ENCODE measurements around the gene NRTN.
"Not testable (repeated sequence)": the region's sequence is repeated elsewhere in the genome, so short reads cannot be mapped to it uniquely, and the experiment has no call there.

Gene NRTN

GRCh38 chr19:5774921-5775320, 29.9 kb upstream of the NRTN start:
- no peak for DNase-seq (ENCODE audit: low spot score)
- TF ChIP-seq, protein P1, sequence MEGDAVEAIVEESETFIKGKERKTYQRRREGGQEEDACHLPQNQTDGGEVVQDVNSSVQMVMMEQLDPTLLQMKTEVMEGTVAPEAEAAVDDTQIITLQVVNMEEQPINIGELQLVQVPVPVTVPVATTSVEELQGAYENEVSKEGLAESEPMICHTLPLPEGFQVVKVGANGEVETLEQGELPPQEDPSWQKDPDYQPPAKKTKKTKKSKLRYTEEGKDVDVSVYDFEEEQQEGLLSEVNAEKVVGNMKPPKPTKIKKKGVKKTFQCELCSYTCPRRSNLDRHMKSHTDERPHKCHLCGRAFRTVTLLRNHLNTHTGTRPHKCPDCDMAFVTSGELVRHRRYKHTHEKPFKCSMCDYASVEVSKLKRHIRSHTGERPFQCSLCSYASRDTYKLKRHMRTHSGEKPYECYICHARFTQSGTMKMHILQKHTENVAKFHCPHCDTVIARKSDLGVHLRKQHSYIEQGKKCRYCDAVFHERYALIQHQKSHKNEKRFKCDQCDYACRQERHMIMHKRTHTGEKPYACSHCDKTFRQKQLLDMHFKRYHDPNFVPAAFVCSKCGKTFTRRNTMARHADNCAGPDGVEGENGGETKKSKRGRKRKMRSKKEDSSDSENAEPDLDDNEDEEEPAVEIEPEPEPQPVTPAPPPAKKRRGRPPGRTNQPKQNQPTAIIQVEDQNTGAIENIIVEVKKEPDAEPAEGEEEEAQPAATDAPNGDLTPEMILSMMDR (conservative IDR thresholded peaks at IDR 0.05; ENCODE audit: low read depth): no peak
- no peak overlapping the region for H3K27ac ChIP-seq
- ChIA-PET CTCF (interaction anchor here (1.1 to 1.2 kb wide), 2 partner anchors 29 kb away, joined by 6 to 9 read pairs; no protein-coding TSS in a partner anchor), POLR2A (ENCODE audit: low non-redundant PET) (no interaction called here)

- TF ChIP-seq, protein P1 (conservative IDR thresholded peaks at IDR 0.05; ENCODE audit: low read depth): no peak
- ChIA-PET POLR2A (ENCODE audit: low non-redundant PET) (interaction anchor here (0.7 kb wide), 1 partner anchor 49 kb away, joined by 4 read pairs; no protein-coding TSS in a partner anchor), CTCF (interaction anchor here (0.7 to 1.1 kb wide), 2 partner anchors 21 to 28 kb away, joined by 3 to 9 read pairs; no protein-coding TSS in a partner anchor)
- 0 out of 2 replicates have a peak overlapping the region, but pooled peaks have one; percentile 7 for H3K27ac ChIP-seq
- DNase-seq (ENCODE audit: low spot score): no peak
Measured at GRCh38 chr19:5775668-5776309, 29.1 kb upstream of the NRTN start.

GRCh38 chr19:5778402-5778801, 26.5 kb upstream of the NRTN start:
- ChIA-PET POLR2A (ENCODE audit: low non-redundant PET) (no interaction called here), CTCF (no interaction called here)
- TF ChIP-seq, protein P1 (conservative IDR thresholded peaks at IDR 0.05; ENCODE audit: low read depth): no peak
- DNase-seq (ENCODE audit: low spot score): no peak
- no peak overlapping the region for H3K27ac ChIP-seq

DNA sequence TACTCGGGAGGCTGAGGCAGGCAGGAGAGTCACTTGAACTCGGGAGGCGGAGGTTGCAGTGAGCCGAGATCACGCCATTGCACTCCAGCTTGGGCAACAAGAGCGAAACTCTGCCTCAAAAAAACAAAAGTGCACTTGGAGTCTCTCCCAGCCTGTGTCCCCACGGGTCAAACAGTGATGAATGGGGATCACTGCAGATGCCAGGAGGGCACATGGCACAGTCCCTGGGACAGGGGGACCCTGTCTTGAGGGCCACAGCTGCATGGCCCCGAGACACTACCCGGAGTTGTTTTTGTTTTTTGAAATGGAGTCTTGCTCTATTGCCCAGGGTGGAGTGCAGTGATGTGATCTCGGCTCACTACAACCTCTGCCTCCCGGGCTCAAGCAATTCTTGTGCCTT, 24.0 kb upstream of the NRTN start:
- CTCF ChIA-PET: interaction anchor here (2.0 kb wide), 1 partner anchor 23 kb away, joined by 8 read pairs; no protein-coding TSS in a partner anchor
- DNase-seq (ENCODE audit: low spot score); POLR2A ChIA-PET (ENCODE audit: low non-redundant PET); H3K27ac ChIP-seq: not testable (repeated sequence)

- POLR2A ChIA-PET (ENCODE audit: low non-redundant PET): no interaction called here
- CTCF ChIA-PET: no interaction called here
- DNase-seq (ENCODE audit: low spot score): no peak
- no peak overlapping the region; the same call in 1 of the 2 replicates for H3K27ac ChIP-seq
- TF ChIP-seq, protein P1 (conservative IDR thresholded peaks at IDR 0.05; ENCODE audit: low read depth): no peak
Measured at GRCh38 chr19:5782322-5782721, 22.5 kb upstream of the NRTN start.

- TF ChIP-seq, protein P1 (conservative IDR thresholded peaks at IDR 0.05; ENCODE audit: low read depth): no peak
- CTCF ChIA-PET: interaction anchor here (0.6 kb wide), 1 partner anchor 10 kb away, joined by 5 read pairs; no protein-coding TSS in a partner anchor
- POLR2A ChIA-PET (ENCODE audit: low non-redundant PET): interaction anchor here (0.5 kb wide), 1 partner anchor 11 kb away, joined by 3 read pairs; no protein-coding TSS in a partner anchor
- no peak for DNase-seq (ENCODE audit: low spot score)
- no peak overlapping the region; the same call in 1 of the 2 replicates for H3K27ac ChIP-seq
Measured at GRCh38 chr19:5782945-5783919, 21.6 kb upstream of the NRTN start.

All from RWPE1 (cell line).